ENCODE measurements around the gene GNAS. TPM values are rescaled to one million over a fixed set of nuclear protein-coding genes. Genes with fewer than 3 reads are reported as not detected.
A peak's percentile ranks its signal among the peaks of the same experiment; 100 is the strongest.

Gene GNAS
- total RNA-seq, 4 donors from 2014 or later = 281 to 822 (median 446) TPM

DNA sequence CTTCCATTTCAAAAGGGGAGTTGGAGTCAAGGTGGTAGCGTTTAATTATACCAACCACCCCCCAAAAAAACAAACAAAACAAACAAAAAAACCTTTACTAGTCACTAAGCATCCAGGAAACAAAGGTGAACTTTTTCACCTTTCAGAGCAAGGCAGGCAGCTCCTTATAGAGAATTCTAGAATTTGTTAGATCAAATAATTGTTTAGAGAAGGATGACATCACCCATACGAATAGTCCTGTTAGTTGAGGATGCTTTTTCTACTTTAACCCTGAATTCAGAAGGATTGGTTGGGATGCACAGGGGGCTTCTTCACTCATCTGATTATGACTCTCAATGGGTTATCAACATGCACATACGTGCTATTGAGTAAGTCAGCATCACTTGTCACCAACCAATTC lies 44.3 kb downstream of the GNAS start:
- Histone ChIP-seq H3K27me3 (no peaks in the 10 kb centered on the region), H3K27ac (peak overlapping the region in 1 of 2 donors; percentile 58), H3K4me3 (no peak overlapping the region), H3K4me1 (peaks cover 16 to 25% of the 10 kb centered on the region in 2 donors), H3K36me3 (no peaks in the 10 kb centered on the region), H3K9me3 (no peaks in the 10 kb centered on the region)
- no peak for DNase-seq
- intact Hi-C loops (cut with DNase I; ENCODE audit: low total_unique reads) = loop anchor here (10.0 kb wide), 1 partner anchor 88 kb away; the partner anchor contains the start of gene NELFCD
- no peak for TF ChIP-seq POLR2A (IDR thresholded peaks at IDR 0.05)
- TF ChIP-seq, protein P1, sequence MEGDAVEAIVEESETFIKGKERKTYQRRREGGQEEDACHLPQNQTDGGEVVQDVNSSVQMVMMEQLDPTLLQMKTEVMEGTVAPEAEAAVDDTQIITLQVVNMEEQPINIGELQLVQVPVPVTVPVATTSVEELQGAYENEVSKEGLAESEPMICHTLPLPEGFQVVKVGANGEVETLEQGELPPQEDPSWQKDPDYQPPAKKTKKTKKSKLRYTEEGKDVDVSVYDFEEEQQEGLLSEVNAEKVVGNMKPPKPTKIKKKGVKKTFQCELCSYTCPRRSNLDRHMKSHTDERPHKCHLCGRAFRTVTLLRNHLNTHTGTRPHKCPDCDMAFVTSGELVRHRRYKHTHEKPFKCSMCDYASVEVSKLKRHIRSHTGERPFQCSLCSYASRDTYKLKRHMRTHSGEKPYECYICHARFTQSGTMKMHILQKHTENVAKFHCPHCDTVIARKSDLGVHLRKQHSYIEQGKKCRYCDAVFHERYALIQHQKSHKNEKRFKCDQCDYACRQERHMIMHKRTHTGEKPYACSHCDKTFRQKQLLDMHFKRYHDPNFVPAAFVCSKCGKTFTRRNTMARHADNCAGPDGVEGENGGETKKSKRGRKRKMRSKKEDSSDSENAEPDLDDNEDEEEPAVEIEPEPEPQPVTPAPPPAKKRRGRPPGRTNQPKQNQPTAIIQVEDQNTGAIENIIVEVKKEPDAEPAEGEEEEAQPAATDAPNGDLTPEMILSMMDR (IDR thresholded peaks at IDR 0.05) = no peak

DNA sequence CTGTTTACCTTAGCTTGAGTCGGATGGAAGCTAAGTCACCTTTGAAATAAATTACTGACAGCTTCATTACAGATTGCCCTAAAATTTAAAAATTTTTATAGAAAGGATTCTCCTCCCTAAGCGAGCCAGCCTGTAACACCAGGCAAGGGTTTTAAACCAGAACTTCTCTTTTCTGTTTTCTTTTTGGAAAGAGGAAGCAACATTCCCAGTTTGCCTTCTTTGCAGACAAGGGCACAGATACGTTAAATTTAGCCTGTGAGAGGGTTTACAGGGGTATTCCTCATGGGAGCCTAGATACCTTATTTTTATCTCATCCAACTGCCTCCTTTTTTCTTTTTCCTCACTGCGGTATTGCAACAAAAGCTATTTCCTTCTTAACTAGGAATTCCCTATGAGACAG lies 45.0 kb downstream of the GNAS start:
- Histone ChIP-seq H3K9me3 (no peaks in the 10 kb centered on the region), H3K27ac (peak overlapping the region in 1 of 2 donors; percentile 36), H3K27me3 (no peaks in the 10 kb centered on the region), H3K4me1 (peaks cover 16 to 25% of the 10 kb centered on the region in 2 donors), H3K4me3 (no peak overlapping the region), H3K36me3 (no peaks in the 10 kb centered on the region)
- intact Hi-C loops (cut with DNase I; ENCODE audit: low total_unique reads) = loop anchor here (10.0 kb wide), 1 partner anchor 87 kb away; the partner anchor contains the start of gene NELFCD
- no peak for DNase-seq
- TF ChIP-seq POLR2A (IDR thresholded peaks at IDR 0.05) = no peak
- TF ChIP-seq, protein P1 (IDR thresholded peaks at IDR 0.05) = no peak

DNA sequence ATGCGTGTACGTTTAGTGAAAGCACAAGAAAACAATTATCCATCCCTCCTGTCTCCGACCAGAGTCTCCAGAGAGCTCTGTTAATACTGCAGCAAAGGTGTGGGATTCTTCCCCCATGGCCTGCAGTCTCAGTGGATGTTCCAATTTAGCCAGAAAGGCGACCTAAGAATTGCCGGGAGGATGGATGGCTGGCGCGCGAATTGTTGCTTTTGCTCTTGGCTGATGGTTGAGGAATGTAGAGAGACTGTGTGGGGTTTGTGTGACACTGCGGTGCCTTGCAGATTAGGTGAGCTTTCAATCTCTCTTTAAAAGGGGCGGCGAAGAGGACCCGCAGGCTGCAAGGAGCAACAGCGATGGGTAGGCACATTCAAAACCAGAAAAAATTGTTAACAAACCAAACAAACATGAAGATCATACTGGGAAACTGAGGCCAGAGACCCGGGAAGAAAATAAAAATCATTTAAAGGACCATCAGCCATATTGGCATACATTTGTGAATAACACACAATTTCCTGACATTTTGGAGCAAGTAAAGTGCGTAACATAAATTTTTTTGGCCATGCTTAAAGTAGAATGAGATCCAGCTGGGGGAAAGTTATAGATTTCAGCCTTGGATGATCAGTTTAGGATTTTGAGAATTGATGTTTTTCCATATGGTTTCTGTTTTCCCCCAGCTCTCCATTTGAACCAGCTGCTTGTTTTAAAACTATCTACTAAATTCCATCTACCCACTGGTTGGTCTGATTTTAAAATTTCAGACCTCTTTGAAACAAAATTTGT lies 46.3 kb downstream of the GNAS start:
- Histone ChIP-seq H3K4me1 (peaks cover 11 to 25% of the 10 kb centered on the region in 2 donors), H3K36me3 (no peaks in the 10 kb centered on the region), H3K27ac (peak overlapping the region in 1 of 2 donors; percentile 36), H3K9me3 (no peaks in the 10 kb centered on the region), H3K4me3 (no peak overlapping the region), H3K27me3 (no peaks in the 10 kb centered on the region)
- intact Hi-C loops (cut with DNase I; ENCODE audit: low total_unique reads) = loop anchor here (10.0 kb wide), 1 partner anchor 86 kb away; the partner anchor contains the start of gene NELFCD
- TF ChIP-seq, protein P1 (IDR thresholded peaks at IDR 0.05) = no peak
- no peak for TF ChIP-seq POLR2A (IDR thresholded peaks at IDR 0.05)
- DNase-seq = no peak

- Histone ChIP-seq H3K4me3 (no peak overlapping the region), H3K27me3 (no peaks in the 10 kb centered on the region), H3K9me3 (no peaks in the 10 kb centered on the region), H3K36me3 (no peaks in the 10 kb centered on the region), H3K27ac (no peak overlapping the region), H3K4me1 (peaks cover 11 to 23% of the 10 kb centered on the region in 2 donors)
- intact Hi-C loops (cut with DNase I; ENCODE audit: low total_unique reads) = loop anchor here (10.0 kb wide), 1 partner anchor 85 kb away; the partner anchor contains the start of gene NELFCD
- no peak for DNase-seq
- no peak for TF ChIP-seq POLR2A (IDR thresholded peaks at IDR 0.05)
- TF ChIP-seq, protein P1 (IDR thresholded peaks at IDR 0.05) = no peak
These were observed 47.0 kb downstream of the GNAS start for GRCh38 chr20:58899512-58899911.

DNA sequence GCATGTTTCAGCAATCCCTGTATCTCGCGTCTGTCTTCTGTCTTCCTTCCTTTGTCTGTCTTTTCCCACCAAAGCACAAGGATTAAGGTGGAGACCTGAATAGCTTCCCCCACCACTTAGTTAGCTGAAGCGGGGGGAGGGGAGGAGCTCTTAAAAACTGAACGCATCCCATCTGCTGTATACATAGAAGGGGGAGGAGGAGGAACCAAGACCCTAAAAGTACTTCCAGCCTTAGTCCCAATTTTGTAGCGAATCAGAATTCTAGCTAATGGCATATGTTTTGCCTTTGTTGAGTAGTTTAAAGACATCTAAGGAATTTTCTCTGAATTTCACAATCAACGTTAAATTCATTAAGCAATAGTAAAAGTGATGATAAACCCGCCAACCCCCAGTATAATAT lies 47.9 kb downstream of the GNAS start:
- Histone ChIP-seq H3K4me1 (peaks cover 11 to 16% of the 10 kb centered on the region in 2 donors), H3K27ac (peak overlapping the region in 1 of 2 donors; percentile 8), H3K27me3 (no peaks in the 10 kb centered on the region), H3K4me3 (no peak overlapping the region), H3K36me3 (no peaks in the 10 kb centered on the region), H3K9me3 (no peaks in the 10 kb centered on the region)
- no peak for DNase-seq
- TF ChIP-seq POLR2A (IDR thresholded peaks at IDR 0.05) = no peak
- TF ChIP-seq, protein P1 (IDR thresholded peaks at IDR 0.05) = no peak
- intact Hi-C loops (cut with DNase I; ENCODE audit: low total_unique reads) = no loop called here
